ENCODE measurements around the gene PSG5. TPM values are rescaled to one million over a fixed set of nuclear protein-coding genes. Genes with fewer than 3 reads are reported as not detected.
A peak's percentile ranks its signal among the peaks of the same experiment; 100 is the strongest.
"Not testable (repeated sequence)": the region's sequence is repeated elsewhere in the genome, so short reads cannot be mapped to it uniquely, and the experiment has no call there.

The PSG5 gene
- total RNA-seq, 1 experiment from 2014 or later, result not detected

DNA sequence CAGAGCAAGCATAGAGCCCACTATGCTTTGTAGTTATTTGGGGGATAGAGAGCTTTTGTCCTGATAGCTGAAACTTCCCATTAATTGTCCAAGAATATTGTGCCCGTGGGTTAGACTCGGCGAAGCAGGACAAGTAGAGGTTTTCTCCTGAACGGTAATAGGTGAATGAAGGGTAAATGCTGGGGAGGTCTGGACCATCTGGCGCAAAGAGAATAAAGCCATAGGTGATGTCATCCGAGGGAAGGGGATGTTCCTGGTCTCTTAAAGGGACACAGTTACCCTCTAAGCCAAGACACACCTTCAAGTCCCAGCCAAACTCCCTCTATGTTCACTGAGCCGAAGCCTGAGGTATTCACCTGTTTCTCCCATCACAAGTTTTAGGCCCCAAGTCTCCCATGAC is 8.1 kb upstream of the PSG5 start:
- DNase-seq (ENCODE audit: low read depth); in situ Hi-C loops (cut with HindIII; ENCODE audit: low pct_unique_long_range_greater_than_20kb, low sequenced_read_pairs): not testable (repeated sequence)

DNA sequence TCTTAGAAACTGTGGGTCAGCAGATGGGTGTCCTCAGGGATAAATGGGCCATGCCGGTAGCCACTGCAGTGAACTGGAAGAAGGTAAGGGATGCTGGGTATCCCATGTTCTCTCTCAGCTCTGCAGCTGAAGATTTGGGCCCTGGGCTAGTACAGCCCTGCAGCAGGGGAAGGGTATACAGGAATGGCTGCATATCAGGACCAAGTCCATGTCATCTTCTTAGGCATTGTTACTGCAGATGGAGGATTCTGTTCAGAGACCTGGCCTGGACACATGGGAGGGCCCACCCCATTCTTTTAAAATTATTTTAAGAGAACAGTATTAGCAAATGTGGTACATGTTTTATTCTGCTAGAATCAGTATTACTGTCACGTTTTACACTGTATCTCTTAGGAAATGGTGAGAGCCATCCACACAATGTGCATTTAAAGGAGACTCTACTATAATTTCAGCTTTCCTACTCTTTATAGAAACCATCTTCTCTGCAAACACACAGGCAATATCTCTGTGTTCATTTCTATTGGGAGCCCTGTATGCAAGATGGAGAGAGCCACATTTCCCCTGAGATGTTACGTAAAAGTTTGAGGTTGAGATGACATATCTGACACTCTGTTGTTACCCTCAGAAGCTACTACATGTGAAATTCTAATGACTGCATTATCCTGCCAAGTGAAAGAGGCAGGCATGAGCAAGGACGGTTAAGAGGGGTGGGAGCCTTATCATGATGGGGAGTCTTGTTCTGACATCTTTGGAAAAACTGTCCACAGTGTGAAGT is 6.2 kb upstream of the PSG5 start:
- DNase-seq (ENCODE audit: low read depth); in situ Hi-C loops (cut with HindIII; ENCODE audit: low pct_unique_long_range_greater_than_20kb, low sequenced_read_pairs): not testable (repeated sequence)

DNA sequence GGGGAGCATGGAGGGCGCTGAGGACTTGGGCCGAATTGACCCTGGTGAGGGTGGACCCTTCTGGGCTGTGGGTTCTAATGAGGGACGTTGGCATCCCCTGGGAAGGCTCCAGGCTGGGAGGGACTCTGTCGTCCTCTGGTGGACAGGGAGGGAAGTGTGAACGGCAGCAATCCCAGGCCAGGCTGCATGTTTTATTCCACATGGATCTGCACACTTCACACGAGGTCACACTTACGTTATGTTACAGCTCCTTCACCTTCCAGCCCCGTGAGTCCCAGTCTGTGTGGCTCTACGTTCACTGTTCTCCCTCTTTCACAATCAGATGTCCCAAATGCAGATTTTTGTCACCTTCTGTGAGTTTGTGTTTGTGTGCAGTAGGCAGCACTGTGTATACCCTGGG is 1.8 kb upstream of the PSG5 start:
- in situ Hi-C loops (cut with HindIII; ENCODE audit: low pct_unique_long_range_greater_than_20kb, low sequenced_read_pairs); DNase-seq (ENCODE audit: low read depth): not testable (repeated sequence)

DNA sequence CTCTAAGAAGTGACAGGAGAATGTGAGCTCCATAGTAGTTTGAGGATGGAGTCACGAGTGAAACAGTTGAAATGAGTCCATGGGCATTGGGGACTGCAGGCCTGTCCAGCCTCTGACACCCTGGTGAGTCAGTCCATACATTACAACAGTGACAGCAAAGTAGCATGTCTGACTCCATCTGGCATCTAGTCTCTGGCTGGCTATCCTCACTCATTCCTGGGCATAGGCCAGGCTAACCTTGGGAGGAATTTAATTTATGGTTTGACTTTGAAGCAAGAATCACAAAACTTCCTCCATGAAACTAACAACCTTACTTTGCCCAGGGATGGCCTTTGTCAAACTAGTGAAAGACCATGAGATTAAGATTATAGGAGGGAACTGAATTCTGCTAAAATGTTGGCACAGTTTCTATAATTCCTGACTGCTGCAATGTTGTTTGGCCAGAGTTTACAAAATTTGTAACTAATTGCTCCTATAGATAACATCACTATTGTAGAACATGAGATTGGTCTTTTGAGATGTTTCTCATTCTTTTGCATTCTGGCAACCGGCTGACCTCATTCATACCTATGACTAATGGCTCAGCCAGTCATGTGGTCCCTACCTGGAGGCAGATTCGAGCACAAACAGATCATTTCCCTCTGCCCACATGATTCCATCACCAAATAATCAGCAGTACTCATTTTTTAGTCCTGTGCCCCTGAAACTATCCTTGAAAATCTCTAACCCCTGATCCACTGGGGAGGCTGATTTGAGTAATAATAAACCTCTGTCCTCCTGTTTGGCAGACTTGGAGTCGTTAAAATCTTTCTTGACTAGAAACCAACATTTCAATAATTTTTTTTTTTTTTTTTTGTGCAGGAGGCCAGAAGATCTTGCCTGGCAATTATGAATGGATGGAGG is 4.2 kb downstream of the PSG5 start:
- in situ Hi-C loops (cut with HindIII; ENCODE audit: low pct_unique_long_range_greater_than_20kb, low sequenced_read_pairs), result not testable (repeated sequence)
- DNase-seq (ENCODE audit: low read depth), result peak; percentile 78

DNA sequence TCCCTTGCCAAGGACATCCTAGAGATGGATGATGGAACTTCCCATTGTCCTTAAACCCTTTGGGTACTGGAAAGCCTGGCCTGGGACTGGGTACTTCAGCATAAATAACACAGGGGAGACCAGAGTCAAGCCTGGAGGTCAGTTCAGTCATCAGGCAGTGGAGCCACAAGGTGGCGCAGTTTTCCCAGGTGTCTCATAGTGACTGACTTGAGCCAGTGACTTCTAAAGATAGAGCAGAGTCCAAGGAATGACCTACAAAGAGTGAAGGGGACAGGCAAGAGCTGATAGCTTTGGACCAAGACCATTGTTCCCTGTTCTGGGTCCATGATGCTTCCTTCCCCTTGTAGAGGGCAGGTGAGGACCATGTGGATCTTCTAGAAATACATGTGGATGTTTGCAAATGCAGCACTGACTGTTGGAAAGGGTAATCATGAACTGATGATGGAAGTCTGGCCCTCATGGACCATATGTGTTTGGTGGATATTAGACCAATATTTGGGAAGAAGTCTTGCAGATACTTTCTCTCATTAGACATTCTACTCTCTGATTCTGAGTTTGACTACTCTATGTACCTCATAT is 6.7 kb downstream of the PSG5 start:
- DNase-seq (ENCODE audit: low read depth); in situ Hi-C loops (cut with HindIII; ENCODE audit: low pct_unique_long_range_greater_than_20kb, low sequenced_read_pairs): not testable (repeated sequence)

DNA sequence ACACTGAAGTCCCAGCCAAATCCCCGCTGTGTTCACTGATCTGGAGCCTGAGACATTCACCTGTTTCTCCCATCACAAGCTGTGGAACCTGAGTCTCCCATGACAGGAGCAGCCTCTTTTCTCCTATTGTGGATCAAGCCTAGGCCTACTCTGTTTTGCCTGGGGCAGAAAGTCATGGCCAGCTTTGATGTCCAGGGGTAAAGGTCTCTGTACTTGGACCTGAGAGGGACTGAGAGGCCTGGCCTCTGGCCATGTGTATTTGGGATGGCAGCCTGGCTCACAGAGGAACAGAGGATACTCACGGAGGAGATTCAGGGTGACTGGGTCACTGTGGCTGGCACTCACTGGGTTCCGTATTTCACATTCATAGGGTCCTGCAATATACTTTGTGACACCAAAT is 7.8 kb downstream of the PSG5 start:
- in situ Hi-C loops (cut with HindIII; ENCODE audit: low pct_unique_long_range_greater_than_20kb, low sequenced_read_pairs); DNase-seq (ENCODE audit: low read depth): not testable (repeated sequence)

DNA sequence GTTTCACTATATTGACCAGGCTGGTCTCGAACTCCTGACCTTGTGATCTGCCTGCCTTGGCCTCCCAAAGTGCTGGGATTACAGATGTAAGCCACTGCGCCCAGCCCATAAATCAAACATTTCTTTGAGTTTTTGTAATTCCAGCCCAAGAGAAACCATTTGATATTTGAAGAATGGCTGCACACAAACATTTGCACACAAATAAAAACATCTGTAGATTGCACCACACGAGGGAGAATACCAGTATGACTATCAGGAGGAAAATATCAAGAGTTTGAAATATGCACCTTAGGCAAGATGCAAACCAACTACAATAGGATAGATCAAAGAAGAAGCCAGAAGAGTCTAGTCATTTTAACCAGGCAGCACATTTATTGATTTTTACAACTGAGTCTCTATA is 20.4 kb downstream of the PSG5 start:
- in situ Hi-C loops (cut with HindIII; ENCODE audit: low pct_unique_long_range_greater_than_20kb, low sequenced_read_pairs); DNase-seq (ENCODE audit: low read depth): not testable (repeated sequence)

DNA sequence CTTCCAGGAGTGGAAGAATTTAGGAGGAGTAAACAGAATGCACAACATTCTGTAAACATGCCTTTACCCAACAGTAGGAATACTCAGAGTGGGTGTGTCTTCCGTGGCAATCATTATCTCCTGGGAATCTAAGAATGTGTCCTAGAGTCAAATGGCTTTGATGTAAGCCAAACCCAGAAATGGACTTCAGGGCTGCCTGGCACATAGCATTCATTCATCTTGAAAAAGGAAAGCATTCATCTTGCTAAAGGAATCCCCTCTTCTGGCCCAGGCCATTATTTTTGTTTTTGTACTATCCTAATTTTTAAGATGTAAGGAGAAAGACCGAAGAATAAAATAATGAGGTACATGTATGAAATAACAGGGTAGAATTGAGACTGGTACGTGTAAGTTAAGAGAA is 23.2 kb downstream of the PSG5 start:
- in situ Hi-C loops (cut with HindIII; ENCODE audit: low pct_unique_long_range_greater_than_20kb, low sequenced_read_pairs); DNase-seq (ENCODE audit: low read depth): not testable (repeated sequence)

DNA sequence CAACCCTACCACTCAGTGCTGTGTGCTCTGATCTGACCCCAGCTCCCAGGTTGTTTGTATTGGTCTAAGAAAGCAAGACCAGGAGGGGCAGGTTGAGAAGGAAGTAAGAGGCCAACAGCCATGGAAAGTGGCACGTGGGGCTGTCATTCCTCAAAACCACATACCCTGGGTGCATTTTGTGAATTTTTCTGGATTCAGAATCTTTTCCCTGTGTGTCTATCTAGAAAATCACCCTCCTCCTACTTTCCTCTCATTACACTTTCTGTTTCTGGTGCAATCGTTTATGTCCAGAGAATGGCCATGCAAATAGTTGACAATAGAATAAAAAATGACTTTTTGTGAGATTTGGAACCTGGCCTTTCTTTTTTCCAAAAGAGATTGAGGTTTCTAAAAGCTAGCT is 24.1 kb downstream of the PSG5 start:
- DNase-seq (ENCODE audit: low read depth); in situ Hi-C loops (cut with HindIII; ENCODE audit: low pct_unique_long_range_greater_than_20kb, low sequenced_read_pairs): not testable (repeated sequence)

DNA sequence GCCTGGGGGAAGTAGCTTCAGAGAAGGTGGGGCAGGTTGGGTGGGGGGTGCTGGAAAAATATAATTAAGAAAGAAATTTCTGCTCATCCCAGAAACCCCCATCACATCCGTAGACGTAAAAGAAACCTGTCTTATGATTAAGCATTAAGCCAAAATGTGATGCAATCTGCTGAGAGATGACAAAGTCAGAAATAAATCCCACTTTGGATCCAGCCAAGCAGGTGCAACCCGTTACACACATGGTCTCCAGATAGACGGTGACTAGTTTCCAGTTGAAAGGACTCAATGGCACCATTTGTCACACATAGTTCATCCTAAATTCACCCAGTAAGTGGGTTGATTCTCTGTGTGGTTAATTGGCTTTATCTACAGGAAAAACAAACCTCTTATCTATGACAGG is 34.1 kb downstream of the PSG5 start:
- in situ Hi-C loops (cut with HindIII; ENCODE audit: low pct_unique_long_range_greater_than_20kb, low sequenced_read_pairs), result no loop called here
- no peak for DNase-seq (ENCODE audit: low read depth)

DNA sequence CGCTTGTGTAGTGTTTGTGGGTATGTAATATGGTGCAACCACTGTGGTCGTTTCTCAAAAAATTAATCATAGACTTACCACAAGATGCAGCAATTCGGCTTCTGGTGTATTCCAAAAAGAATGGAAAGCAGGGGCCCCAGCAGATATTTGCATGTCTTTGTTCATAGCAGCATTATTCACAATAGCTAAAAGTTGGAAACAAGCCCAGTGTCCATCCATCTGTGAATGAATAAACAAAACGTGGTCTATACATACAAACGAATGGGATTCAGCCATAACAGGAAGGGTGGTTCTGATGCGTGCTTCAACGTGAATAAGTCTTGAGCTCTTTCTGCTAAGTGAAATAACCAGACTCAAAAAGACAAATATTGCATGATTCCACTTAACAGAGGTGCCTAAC is 36.5 kb downstream of the PSG5 start:
- in situ Hi-C loops (cut with HindIII; ENCODE audit: low pct_unique_long_range_greater_than_20kb, low sequenced_read_pairs), result not testable (repeated sequence)
- peak; percentile 87 for DNase-seq (ENCODE audit: low read depth)

DNA sequence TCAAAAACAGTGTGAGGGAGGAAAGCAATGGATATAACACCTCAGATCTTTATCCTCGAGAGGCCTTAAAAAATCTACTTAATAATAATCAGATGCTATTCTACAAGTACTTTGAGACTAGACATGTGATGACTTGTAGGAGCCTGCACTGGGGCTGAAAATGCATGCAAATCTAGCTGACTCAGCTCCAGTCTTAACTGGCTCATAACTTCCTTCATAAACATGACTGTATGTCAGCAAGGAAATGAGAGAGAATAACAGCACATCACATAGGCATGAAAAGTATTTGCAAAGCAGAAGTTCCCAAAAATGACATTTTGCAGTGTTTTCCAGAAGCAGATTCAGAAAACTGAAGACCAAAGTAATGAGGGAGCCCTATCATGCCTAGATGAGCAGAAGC is 38.1 kb downstream of the PSG5 start:
- DNase-seq (ENCODE audit: low read depth), result peak; percentile 60
- in situ Hi-C loops (cut with HindIII; ENCODE audit: low pct_unique_long_range_greater_than_20kb, low sequenced_read_pairs), result no loop called here

DNA sequence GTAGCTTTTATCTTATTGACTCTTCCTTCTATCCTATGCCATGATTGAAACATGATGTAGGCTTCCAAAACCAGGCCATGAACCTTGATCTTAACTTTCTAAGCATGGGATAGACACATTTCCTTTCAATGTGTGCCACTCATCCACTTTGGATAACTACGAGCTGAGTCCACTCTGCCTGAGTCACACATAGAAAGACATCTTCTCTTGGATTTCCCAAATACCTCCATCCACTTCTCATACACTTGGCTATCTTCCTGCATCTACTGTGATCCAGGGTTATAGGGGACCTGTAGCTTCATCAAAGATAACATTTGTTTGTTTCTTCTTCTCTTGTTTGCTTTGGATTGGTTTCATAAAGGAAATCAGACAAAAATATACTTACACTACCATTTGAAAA is 44.6 kb downstream of the PSG5 start:
- in situ Hi-C loops (cut with HindIII; ENCODE audit: low pct_unique_long_range_greater_than_20kb, low sequenced_read_pairs); DNase-seq (ENCODE audit: low read depth): not testable (repeated sequence)

DNA sequence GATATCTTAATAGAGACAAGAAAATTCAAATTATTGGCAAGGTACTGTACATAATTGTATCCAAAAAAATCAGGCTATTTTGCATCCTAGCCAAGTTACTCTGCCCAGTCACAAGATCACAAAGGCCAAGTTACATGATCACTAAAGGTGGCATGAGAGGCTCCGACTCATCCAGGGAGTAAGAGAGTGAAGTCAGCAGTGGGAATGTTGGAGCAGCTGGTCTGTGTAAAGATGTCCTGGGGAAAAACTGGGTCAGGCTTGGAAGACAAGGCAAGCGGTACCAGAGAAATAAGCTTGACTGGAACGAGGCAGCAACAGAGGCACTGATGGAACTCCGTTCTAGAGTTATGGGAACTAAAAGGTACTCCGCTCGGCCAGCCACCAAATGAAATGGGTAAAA is 53.6 kb downstream of the PSG5 start:
- no peak for DNase-seq (ENCODE audit: low read depth)
- in situ Hi-C loops (cut with HindIII; ENCODE audit: low pct_unique_long_range_greater_than_20kb, low sequenced_read_pairs), result no loop called here

DNA sequence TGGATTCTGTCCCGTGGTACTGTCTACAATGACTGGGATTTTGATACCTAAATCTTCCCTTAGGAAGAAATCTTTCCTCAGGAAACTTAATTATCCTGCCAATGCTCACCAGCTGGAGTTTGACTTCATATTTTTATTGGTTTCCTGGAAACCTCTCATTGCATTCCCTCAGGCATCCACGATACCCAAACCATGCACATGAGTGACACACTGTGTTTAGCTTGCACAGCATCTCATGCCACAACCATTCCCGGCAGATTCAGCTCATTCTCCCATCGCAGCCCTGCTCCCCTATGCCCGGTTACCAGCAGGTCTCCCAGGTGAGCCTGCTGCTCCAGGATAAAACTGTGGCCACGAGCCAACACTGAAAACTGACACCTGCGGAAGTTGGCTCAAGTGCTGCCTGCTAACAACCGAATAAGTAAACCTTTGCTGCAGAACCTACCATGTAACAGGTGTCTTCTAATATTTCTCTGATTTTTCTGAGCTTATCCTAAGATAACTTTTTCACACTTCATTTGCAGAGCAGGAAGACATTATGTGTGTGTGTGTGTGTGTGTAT is 55.0 kb downstream of the PSG5 start:
- DNase-seq (ENCODE audit: low read depth); in situ Hi-C loops (cut with HindIII; ENCODE audit: low pct_unique_long_range_greater_than_20kb, low sequenced_read_pairs): not testable (repeated sequence)

DNA sequence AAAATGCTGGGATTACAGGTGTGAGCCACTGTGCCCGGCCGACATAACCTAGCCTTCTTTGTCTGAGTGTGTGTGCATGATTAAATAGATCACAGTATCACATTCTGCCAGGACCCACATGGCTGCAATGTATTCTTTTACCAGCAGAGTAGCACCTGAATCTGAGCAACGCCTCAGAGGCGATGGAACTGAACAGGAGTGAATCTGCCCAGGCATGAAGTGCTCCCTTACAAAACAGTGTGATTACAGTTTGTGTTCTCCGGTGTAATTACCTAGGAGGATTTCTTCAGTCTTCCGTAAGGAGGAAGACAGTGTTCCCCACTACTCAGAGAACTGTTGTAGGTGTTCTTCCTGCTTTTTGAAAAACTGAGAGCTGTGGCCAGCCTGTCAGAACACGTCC is 57.1 kb downstream of the PSG5 start:
- DNase-seq (ENCODE audit: low read depth); in situ Hi-C loops (cut with HindIII; ENCODE audit: low pct_unique_long_range_greater_than_20kb, low sequenced_read_pairs): not testable (repeated sequence)

DNA sequence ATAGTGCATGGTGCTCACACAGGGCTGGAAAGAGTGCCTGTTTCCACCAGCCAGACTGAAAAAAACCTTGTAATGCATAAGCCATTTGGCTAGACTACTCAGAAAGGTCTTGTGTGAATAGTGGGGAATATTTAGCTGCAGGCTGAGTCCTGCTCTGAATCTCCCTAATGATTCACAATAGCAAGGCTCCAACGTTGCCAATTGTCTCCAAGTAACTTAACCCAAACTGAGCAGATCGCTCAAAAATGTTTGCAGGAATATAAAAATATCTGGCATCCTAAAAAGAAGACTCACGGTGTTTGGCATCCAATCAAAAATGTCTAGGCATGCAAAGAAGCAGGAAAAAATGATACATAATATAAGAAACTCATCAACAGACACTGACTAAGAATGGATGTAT is 59.0 kb downstream of the PSG5 start:
- DNase-seq (ENCODE audit: low read depth); in situ Hi-C loops (cut with HindIII; ENCODE audit: low pct_unique_long_range_greater_than_20kb, low sequenced_read_pairs): not testable (repeated sequence)

DNA sequence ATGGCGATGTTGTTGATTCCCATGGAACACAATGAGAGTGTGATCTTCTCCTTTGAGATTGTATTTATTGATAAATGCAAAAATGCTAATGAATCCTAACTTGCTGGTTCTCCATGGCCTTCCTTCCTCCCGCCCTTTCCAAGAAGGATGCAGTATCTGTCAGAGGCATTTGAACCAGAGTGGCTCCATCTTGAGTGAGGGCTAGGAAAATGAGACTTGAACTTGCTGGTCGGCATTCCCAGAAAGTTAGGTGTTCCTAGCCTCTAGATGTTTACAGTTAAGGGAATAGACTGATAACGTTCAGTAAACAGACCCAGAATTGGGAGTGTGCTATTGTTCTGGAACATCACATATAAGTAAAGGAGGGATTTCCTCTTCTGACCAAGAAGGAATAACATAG is 59.6 kb downstream of the PSG5 start:
- in situ Hi-C loops (cut with HindIII; ENCODE audit: low pct_unique_long_range_greater_than_20kb, low sequenced_read_pairs), result no loop called here

DNA sequence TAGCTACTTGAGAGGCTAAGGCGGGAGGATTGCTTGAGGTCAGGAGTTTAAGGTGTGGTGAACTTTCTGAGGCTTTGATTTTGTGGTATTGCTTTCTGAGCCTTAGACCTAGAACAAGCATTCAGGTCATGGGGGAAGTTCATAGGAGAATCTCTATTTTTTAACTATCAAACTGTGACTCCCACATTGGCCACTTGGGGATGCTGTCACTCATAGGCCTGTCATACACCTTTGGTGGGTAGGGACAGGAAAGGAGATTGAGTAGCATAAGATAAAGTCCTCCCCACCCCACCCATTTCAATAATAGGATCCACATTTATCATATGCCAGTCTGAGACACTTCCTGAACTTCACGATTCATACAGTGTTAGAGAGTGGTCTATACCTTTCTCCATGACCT is 62.0 kb downstream of the PSG5 start:
- DNase-seq (ENCODE audit: low read depth), result no peak
- in situ Hi-C loops (cut with HindIII; ENCODE audit: low pct_unique_long_range_greater_than_20kb, low sequenced_read_pairs), result no loop called here

More for the DNA sequence above, 59.6 kb downstream of the PSG5 start:
- no peak for DNase-seq (ENCODE audit: low read depth)

All from Caki2 (cell line).